GM21390 (cell line): Measurements from ENCODE around the gene SLC37A3.
"Not testable (repeated sequence)": the region's sequence is repeated elsewhere in the genome, so short reads cannot be mapped to it uniquely, and the experiment has no call there.

Experiments
- ATAC-seq: cut with Tn5 transposase; IDR thresholded peaks from one replicate; pipeline ENCODE4 v1.9.1; 2021; ENCODE audit not compliant: unreplicated experiment

Gene SLC37A3

DNA sequence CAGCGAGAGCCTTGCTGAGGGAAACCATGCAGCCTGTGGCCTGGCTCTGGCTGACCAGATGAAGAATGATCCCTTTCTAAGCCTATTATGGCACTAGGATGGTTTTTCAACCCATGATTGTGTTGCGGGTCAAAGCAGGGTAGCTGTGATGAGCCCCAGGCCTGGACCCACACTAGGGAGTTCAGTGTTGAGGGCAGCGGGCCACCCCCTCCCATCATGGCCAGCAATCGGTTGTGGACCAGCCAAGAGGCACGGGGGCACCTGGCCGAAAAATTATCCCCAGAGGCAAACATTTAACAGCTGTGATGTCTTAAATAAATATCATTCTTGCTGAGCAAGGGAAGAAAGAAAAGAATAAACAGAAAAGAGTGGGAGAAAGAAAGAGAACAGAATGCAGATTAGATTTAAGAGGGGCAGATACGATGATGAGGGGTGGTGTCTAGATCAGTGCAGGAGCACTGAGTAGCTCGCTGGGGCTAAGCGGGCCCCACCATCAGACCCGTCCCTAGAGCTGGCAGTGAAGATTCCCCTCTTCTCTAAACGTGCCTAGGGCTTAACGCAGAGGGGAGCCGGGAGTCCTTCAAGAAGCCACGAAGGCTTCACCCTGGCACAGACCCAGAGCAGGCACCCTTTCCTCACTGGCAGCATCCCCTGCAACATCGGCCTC lies 82.7 kb downstream of the SLC37A3 start:
- ATAC-seq, result no peak

DNA sequence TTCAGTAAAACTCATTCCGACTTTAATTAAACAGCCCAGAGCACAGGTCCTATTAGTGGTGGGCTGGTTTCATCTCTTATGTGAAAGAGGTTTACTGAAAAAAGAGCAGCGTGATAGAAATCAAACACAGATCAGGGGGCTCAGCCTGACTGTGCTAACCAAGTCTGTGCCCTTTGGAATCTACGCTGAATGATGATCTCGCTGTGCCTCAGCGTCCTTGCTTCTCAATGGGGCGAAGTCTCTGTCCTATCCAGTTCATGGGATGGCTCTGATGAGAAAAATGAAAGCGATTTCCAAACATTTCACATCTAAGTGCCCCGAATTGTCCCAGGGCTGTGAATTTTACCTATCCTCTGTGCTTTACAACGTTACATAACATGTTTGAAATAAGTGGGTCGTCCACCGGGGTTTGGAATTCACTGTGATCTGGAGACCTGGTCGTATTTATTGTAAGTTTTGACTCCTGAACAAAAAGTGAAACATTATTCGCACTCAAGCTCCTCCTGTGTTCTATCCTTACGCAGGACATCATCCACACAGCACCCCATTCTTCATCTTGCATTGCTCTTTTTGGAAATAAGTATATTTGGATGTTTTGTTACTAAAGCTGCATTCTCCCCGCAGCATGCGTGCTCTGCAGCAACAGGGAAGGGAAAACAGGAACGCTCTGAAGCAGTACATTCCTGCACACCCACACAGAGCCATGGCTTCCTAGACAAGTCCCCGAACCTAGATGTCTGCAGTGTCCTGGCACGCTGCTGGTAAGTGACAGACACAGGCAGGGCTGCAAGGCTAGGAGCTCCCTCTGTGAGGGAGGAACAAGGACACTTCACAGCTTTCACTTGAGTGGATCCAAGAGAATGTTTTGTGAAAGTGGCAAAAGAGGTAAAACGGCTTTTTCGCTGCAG lies 83.5 kb downstream of the SLC37A3 start:
- ATAC-seq, result no peak

DNA sequence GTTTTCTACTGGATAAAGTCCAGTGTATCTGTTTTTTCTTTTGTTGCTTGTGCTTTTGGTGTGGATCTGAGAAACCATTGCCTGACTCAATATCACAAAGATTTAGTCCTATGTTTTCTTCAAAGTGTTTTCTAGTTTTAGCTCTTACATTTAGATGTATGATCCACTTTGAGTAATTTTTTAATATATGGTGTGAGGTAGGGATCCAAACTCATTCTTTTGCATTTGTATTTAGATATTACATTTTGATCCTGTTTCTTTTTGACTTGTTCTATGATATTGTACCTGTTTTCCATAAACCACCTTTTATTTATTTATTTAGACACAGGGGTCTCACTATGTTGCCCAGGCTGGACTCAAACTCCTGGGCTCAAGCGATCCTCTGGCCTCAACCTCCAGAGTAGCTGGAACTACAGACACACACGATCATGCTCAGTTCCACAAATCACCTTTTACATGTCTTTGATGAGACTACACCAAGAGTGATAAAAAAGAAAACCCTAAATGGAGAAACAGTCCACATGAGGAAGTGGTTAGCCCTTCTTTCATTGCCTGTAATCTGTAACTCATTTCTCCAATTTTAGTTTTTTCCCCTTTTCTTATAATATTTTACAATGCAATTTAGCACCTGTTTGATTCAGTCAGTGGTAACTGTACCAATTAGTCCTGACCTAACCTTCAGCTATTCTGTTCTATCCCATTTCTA lies 86.0 kb downstream of the SLC37A3 start:
- no peak for ATAC-seq

DNA sequence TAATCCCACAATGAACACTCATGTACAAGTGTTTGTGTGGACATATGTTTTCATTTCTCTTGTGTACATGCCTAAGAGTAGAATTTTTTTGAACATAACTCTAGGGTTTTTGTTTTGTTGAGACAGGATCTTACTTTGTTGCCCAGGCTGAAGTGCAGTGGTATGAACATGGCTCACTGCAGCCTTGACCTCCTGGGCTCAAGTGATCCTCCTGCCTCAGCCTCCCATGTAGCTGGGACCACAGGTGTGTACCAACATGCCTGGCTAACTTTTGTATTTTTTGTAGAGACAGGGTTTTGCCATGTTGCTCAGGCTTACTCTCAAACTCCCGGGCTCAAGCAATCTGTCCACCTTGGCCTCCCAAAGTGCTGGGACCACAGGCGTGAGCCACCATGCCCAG lies 87.2 kb downstream of the SLC37A3 start:
- ATAC-seq, result not testable (repeated sequence)

DNA sequence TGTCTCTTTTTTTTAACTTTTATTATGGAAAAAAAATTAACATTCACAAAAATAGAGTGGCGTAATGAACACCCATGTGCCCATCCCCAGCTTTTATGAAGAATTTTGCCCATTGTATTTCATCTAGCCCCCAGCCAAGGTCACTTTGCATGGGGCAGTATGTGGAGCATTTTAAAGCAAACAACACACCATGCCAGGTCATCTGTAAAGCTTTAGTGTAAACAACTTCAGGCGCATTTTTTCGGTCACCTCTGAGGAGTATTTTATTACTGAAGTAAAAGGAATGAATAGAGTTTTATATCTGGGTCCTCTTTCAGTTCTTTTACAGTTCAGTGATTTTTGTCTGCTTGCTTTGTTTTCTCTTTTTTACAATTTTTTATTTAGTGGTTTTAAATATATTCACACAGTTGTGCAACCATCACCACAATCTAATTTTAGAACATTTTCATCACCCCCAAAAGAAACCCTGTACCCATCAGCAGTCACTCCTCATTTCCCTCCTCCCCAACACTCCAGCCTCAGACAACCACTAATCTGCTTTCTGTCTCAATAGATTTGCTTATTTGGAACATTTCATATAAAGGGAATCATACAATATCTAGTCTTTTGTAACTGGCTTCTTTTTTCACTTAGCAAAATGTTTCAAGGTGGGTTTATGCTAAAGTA lies 87.9 kb downstream of the SLC37A3 start:
- no peak for ATAC-seq

DNA sequence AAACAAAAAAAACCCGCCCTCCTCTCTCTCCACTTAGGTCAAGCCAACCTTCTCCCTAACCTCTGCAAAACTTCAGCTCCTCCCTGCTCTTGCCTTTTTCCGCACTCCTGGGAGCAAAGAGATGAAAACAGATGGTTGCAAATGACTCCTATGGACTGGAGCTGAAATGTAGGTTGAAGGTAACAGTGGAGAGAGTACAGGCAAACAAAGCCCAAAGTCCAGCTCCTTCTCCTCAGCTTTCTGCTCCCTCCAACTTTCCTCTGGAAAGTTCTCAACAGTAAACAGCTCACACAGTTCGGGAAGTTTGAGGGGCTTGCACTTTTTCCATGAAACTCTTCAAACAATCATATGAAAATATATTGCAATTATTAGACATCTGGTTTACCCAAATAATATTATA lies 90.3 kb downstream of the SLC37A3 start:
- ATAC-seq, result no peak

DNA sequence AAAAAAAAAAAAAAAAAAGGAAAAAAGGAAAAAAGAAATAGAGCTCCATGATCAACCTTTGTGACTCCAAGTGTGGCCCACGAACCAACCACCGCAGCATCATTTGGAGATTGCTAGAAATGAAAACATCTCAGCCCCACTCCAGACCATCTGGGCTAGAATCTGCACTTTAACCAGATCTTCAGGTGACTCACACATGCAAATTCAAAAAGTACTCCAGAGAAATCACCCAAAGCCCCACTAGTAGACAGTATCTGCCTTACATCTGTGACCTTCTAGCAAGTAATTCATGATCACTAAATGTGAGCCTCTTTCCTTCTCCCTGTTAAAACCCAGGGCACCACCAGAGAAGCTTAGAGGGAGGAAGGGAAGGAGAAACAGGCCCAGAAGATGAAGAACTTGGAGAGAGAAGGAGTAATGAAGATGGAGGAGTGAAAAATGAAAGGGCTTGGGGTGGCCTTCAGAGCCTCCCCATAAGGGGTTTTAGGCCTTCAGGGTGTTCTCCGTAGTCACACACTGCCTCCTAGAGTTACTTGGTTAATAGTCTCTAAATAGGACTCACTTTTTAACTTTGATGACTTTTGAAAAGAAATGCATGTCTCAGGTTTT lies 94.0 kb downstream of the SLC37A3 start:
- peak; percentile 60 for ATAC-seq

DNA sequence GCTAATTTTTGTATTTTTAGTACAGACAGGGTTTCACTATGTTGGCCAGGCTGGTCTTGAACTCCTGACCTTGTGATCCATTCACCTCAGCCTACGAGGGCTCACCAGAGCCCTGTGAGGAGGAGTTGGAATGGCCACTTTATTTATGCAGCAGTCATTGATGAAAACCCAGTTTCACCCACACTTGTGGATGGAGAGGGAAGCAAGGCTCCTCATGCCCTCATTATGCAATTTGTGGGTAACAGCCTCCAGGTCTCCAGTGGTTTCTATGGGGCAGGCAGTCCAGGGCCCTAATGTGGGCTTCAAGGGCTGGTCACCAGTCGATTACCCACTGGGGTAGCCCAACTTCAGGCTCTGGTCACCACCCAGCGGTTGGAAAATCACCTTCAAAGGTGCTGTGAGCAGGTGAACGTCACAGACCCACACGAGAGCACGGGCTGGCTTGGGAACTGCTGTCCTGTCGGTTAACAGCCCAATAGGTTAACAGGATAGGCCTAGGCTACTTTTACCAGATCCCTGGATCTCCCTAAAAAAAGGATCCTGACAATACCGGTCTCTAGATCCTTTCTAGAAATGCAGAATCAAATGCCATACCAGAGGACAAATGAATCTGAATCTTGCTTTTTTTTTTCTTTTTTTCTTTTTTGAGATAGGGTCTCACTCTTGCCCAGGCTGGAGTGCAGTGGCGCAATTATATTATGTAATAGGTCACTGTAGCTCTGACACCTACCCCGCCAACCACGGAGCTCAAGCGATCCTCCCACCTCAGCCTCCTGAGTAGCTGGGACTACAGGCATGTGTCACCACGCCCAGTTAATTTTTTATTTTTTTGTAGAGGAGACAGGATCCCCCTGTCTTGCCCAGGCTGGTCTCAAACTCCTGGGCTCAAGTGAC lies 97.8 kb downstream of the SLC37A3 start:
- ATAC-seq, result no peak

DNA sequence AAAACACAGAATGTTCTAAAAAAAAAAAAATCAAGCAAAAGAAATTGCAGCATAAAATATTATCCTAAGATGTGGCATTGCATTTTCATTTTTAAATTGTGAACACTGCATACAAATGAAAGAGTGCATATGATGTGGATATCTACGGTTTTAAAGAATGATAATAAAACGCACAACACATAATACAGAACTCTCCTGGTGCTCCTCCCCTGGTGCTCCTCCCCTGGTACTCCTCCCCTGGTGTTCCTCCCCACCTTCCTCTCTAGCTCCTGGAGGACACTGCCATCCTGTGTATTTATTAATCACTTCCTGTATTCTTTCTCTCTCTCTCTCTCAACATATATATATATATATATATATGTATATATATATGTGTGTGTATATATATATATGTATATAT lies 100.1 kb downstream of the SLC37A3 start:
- ATAC-seq, result no peak

DNA sequence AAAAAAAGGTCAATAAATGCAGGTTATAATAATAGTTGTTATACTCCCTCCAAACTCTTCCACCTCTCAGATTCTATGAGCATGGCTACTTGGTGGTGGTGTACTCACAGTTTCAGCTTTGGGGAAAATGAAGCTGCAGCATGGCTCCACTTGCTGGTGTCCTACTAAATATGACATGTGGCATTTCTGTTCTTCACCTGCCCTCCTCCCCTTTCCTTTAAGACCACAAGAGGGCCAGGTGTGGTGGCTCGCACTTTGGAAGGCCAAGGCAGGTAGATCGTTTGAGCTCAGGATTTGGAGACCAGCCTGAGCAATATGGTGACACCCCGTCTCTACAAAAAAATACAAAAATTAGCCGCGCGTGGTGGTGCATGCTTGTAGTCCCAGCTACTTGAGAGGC lies 101.1 kb downstream of the SLC37A3 start:
- ATAC-seq, result no peak

DNA sequence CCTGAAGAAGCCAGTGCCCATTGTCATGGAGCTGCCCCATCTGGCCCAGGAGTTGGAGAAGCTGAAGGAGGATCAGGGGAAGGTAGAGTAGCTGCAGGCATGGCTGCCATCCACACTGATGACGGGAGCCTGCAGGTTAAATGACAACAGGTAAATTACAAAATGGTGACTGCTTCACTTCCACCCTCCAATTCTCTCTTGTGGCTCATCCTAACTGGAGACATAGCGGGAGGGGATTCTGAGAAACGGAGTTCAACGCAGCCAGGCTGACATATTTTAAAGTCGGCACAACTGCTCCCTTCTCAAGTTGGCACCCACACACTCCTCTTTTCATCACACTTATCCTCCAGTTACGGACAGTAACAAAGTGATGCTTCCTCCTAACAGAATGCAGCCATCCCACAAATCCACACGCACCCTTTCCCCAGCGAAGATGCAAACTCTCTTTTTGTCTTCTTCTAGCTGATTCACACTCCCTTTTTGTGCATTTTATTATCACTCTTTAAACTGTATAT lies 103.0 kb downstream of the SLC37A3 start:
- no peak for ATAC-seq

DNA sequence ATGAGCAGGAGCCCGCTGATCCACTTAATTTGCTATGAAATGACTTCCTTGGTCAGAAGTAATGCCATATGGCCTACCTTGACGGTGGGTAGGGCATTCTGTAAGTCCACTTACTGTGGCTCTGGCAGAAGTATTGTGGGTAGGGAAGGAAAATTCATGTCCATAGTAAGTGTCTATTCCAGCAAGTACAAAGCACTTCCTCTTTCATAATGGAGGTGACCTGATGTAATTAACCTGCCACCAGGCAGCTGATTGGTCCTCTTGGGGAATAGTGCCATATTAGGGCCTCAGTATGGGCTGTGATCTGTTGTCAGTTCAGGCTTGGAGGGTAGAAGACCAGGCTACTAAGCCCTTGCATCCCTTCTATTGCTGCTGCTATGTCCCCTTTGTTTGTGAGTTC lies 103.9 kb downstream of the SLC37A3 start:
- ATAC-seq, result no peak

DNA sequence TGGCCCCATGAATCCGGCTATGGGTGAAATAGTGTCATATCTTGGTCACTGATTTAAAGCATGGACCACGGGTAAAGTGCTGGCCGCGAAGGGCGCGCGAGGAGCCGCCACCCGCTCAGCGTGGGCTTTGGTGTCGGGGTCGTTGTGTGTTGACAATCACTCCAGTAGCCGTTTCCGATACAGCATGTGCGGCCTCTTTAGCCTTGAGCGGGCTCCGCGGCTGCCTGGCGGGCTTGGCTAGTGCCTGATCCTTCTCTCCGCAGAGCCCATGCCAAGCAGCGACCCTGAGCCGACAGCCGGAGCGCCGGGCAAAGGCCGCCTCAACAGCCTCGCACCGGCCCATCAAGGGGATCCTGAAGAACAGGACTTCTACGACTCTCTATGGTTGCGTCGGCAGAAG lies 105.9 kb downstream of the SLC37A3 start:
- ATAC-seq, result no peak

DNA sequence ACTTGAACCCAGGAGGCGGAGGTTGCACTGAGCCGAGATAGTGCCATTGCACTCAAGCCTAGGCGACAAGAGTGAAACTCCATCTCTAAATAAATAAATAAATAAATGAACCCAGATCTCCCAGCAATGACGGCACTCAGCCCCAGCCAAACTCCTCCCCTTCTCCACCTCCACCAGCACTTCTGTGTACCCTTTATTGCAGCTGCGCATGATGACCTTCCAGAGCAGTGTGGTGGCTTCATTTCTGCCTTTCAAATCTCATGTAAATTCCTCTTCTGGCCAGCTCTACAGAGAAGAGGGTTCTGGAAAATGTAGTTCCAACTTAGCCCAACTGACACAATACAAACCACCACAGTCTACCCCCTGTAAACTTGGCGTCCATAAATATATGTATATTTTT lies 108.5 kb downstream of the SLC37A3 start:
- ATAC-seq, result no peak

DNA sequence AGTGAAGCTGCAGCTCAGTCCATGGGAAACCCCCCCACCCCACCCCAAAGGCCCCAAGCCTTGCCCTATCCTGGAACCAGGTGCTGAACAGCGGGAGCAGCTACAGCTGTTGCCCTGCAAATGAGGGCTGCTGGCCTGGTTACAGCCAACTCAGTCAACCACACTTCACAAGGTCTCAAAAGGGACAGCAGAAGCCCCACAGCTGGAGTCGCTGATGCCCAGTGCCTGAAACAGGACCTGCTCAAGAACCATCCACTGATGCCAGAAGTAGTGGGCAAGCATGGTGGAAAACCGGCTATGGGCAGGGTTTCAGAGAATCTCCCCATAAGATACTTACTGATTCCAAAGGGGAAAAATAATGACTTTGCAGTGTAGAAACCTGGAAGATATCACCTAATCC lies 110.3 kb downstream of the SLC37A3 start:
- no peak for ATAC-seq

DNA sequence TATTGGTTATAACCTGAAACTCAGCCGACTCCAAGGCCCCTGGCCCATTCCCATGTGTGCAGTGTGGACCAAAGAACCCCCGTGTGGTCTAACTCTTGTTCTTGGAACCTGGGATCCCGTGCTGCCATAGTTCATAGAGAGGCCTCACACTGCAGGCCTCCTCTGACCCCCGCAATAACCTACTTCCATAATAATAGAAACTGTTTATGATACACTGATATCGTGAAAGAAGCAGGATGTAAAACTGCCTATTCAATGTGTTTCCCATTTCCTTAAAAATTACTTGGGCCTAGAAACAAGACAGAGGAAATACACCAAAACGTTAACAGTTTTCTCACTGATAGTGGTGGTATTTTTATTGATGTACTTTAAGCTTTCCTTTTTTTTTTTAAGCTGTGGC lies 112.4 kb downstream of the SLC37A3 start:
- no peak for ATAC-seq

DNA sequence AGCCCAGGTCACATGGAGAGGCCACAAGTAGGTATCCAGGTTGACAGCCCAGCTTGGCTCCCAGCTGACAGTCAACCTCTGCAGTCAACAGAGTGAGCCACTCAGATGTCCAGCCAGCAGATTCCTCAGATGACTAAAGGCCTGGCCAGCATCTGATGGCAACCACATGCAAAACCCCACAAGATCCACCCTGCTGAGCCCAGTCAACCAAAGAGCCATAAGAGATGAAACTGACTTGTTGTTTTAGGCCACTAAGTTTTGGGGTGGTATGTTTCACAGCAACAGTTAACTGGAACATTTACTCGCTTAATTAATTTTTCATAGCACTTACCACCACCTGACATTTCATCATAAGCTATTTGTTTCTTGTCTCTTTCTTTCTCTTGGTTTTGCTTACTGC lies 114.3 kb downstream of the SLC37A3 start:
- ATAC-seq, result no peak
